ENCODE results near the gene TAS2R39. TPM values are rescaled to one million over a fixed set of nuclear protein-coding genes. Genes with fewer than 3 reads are reported as not detected.
"Not testable (repeated sequence)": the region's sequence is repeated elsewhere in the genome, so short reads cannot be mapped to it uniquely, and the experiment has no call there.

TAS2R39 gene
- total and polyA plus RNA-seq, 4 experiments from 2014 or later: not detected

DNA sequence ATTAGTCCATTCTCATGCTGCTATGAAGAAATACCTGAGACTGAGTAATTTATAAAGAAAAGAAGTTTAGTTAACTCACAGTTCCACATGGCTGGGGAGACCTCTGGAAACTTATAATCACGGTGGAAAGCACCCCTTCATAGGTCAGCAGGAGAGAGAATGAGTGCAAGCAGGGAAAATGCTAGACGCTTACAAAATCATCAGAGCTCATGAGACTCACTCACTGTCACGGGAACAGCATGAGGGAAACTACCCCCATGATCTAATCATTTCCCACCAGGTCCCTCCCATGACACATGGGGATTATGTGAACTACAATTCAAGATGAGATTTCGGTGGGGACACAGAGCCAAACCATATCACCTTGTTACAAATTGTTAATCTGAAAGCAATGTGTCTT is 15.8 kb downstream of the TAS2R39 start:
- Histone ChIP-seq H3K4me3 (ENCODE audit: low read length in 2 of 2) (no peak overlapping the region), H3K36me3 (ENCODE audit: insufficient read depth, low read length) (no peaks in the 10 kb centered on the region), H3K27me3 (ENCODE audit: insufficient read depth, low read length) (no peaks in the 10 kb centered on the region), H3K4me1 (ENCODE audit: insufficient read depth, low read length) (no peaks in the 10 kb centered on the region), H3K9me3 (ENCODE audit: control insufficient read depth in 1 of 2, low read length in 2 of 2) (no peaks in the 10 kb centered on the region), H3K27ac (ENCODE audit: low read depth, low read length) (no peak overlapping the region)
- Mint-ChIP-seq H3K9me3 (peaks cover 0 to 4% (median 0%) of the 10 kb centered on the region in 8 donors), H3K27ac (no peak overlapping the region), H3K36me3 (no peaks in the 10 kb centered on the region), H3K4me3 (no peak overlapping the region), H3K4me1 (no peaks in the 10 kb centered on the region), H3K27me3 (peaks cover 18 to 25% of the 10 kb centered on the region in 2 donors)
- intact Hi-C loops (cut with micrococcal nuclease): no loop called here
- no peak for DNase-seq
- ChIA-PET CTCF (ENCODE audit: partially characterized antibody) (no interaction called here), POLR2A (ENCODE audit: partially characterized antibody) (no interaction called here)

DNA sequence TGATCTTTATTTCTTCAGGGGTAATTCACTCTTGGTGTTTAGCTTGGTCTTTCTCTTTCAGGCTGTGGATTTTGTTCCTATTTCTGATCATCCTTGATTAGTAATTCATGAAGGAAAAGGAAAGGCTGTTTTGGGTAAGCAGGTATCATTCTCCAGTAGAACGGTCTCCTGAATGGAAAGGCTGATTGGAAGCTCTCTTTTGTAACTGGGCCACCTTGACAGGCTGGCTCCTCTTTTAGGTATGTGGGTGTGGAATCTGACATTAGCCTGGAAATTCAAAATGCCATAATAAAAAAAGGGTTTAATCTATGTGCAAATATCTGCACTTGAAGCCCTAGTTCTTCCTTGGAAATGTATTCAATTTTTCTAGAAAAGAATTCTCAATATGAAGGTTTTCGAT is 18.9 kb downstream of the TAS2R39 start:
- Histone ChIP-seq H3K4me3 (ENCODE audit: low read length in 2 of 2) (no peak overlapping the region), H3K4me1 (ENCODE audit: insufficient read depth, low read length) (peaks cover 14% of the 10 kb centered on the region), H3K27ac (ENCODE audit: low read depth, low read length) (no peak overlapping the region), H3K9me3 (ENCODE audit: control insufficient read depth in 1 of 2, low read length in 2 of 2) (no peaks in the 10 kb centered on the region), H3K27me3 (ENCODE audit: insufficient read depth, low read length) (no peaks in the 10 kb centered on the region), H3K36me3 (ENCODE audit: insufficient read depth, low read length) (no peaks in the 10 kb centered on the region)
- peaks cover 18 to 28% of the 10 kb centered on the region in 2 donors for H3K27me3 Mint-ChIP-seq
- DNase-seq: no peak
- no peaks in the 10 kb centered on the region for H3K36me3 Mint-ChIP-seq
- H3K27ac Mint-ChIP-seq: no peak overlapping the region
- H3K9me3 Mint-ChIP-seq: peaks cover 0 to 3% (median 0%) of the 10 kb centered on the region in 8 donors
- H3K4me1 Mint-ChIP-seq: peaks cover 8 to 20% (median 13%) of the 10 kb centered on the region in 4 donors
- POLR2A ChIA-PET (ENCODE audit: partially characterized antibody): no interaction called here
- intact Hi-C loops (cut with micrococcal nuclease): no loop called here
- CTCF ChIA-PET (ENCODE audit: partially characterized antibody): interaction anchor here (5.2 kb wide), 1 partner anchor 13 kb away, joined by 38 read pairs; no protein-coding TSS in a partner anchor
- H3K4me3 Mint-ChIP-seq: no peak overlapping the region

DNA sequence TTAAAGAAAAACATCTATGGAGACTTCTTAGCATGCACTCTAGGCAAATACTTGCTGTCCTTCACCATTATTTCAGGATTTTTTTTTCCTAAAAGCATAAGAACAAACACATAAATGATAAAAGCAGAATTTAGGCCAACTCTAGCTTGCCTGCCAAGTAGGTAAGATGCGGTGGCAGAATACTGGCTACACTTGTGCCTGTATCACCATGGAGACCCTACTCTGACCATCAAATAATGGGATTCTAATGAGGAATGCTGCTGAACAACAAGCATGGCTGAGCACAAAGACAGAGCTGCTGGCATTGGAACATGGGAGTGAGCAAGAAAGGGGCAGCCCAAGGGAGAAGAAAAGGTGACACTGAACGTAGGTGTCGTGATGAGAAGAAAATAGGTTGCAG is 20.2 kb downstream of the TAS2R39 start:
- CTCF ChIA-PET (ENCODE audit: partially characterized antibody): interaction anchor here (5.2 kb wide), 1 partner anchor 12 kb away, joined by 38 read pairs; no protein-coding TSS in a partner anchor
- Mint-ChIP-seq H3K36me3 (no peaks in the 10 kb centered on the region), H3K27ac (peak overlapping the region in 2 of 7 donors; percentile 4 to 62), H3K4me1 (peaks cover 8 to 20% (median 13%) of the 10 kb centered on the region in 4 donors), H3K4me3 (no peak overlapping the region), H3K9me3 (peaks cover 0 to 3% (median 0%) of the 10 kb centered on the region in 8 donors), H3K27me3 (peaks cover 11 to 22% of the 10 kb centered on the region in 2 donors)
- H3K4me3 ChIP-seq (ENCODE audit: low read length in 2 of 2): no peak overlapping the region
- DNase-seq: no peak
- intact Hi-C loops (cut with micrococcal nuclease): no loop called here
- peaks cover 14% of the 10 kb centered on the region for H3K4me1 ChIP-seq (ENCODE audit: insufficient read depth, low read length)
- H3K9me3 ChIP-seq (ENCODE audit: control insufficient read depth in 1 of 2, low read length in 2 of 2): no peaks in the 10 kb centered on the region
- no peak overlapping the region for H3K27ac ChIP-seq (ENCODE audit: low read depth, low read length)
- no peaks in the 10 kb centered on the region for H3K27me3 ChIP-seq (ENCODE audit: insufficient read depth, low read length)
- H3K36me3 ChIP-seq (ENCODE audit: insufficient read depth, low read length): no peaks in the 10 kb centered on the region
- POLR2A ChIA-PET (ENCODE audit: partially characterized antibody): no interaction called here

- ChIA-PET CTCF (ENCODE audit: partially characterized antibody) (interaction anchor here (1.0 to 5.2 kb wide), 2 partner anchors 10 to 13 kb away, joined by 3 to 38 read pairs; no protein-coding TSS in a partner anchor), POLR2A (ENCODE audit: partially characterized antibody) (no interaction called here)
- Histone ChIP-seq H3K27ac (ENCODE audit: low read depth, low read length) (no peak overlapping the region), H3K9me3 (ENCODE audit: control insufficient read depth in 1 of 2, low read length in 2 of 2) (no peaks in the 10 kb centered on the region), H3K4me1 (ENCODE audit: insufficient read depth, low read length) (peaks cover 14% of the 10 kb centered on the region), H3K27me3 (ENCODE audit: insufficient read depth, low read length) (no peaks in the 10 kb centered on the region), H3K36me3 (ENCODE audit: insufficient read depth, low read length) (no peaks in the 10 kb centered on the region), H3K4me3 (ENCODE audit: low read length in 2 of 2) (peak overlapping the region in 1 of 2 donors; percentile 16)
- DNase-seq: peak in 4 of 5 donors; percentile 16 to 28 (median 19)
- no peaks in the 10 kb centered on the region for H3K36me3 Mint-ChIP-seq
- no peaks in the 10 kb centered on the region for H3K9me3 Mint-ChIP-seq
- H3K4me3 Mint-ChIP-seq: peak overlapping the region in 7 of 8 donors; percentile 4 to 71 (median 39)
- intact Hi-C loops (cut with micrococcal nuclease): no loop called here
- H3K27me3 Mint-ChIP-seq: peaks cover 7 to 13% of the 10 kb centered on the region in 2 donors
- H3K4me1 Mint-ChIP-seq: peaks cover 8 to 20% (median 13%) of the 10 kb centered on the region in 4 donors
- H3K27ac Mint-ChIP-seq: peak overlapping the region in 3 of 7 donors; percentile 52 to 68 (median 65)
These were observed 22.5 kb downstream of the TAS2R39 start for GRCh38 chr7:143205560-143206293.

DNA sequence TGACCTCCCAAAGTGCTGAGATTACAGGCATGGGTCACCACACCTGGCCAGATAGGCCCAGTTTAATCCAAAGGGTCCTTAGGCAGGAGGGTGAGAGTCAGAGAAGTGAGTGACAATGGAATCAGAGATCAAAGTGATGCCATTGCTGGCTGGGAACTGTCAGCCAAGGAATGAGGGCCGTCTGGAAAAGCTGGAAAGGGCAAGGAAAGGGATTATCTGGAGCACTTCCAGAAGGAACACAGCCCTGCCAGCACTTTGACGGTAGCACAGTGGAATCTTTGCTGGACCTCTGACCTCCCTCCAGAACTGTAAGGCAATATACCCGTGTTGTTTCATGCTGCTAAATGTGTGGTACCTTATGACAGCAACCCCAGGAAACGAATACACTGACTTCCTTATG is 27.3 kb downstream of the TAS2R39 start:
- H3K27ac Mint-ChIP-seq: no peak overlapping the region
- H3K4me1 Mint-ChIP-seq: peaks cover 7 to 9% (median 9%) of the 10 kb centered on the region in 4 donors
- Histone ChIP-seq H3K4me1 (ENCODE audit: insufficient read depth, low read length) (peaks cover 8% of the 10 kb centered on the region), H3K27ac (ENCODE audit: low read depth, low read length) (no peak overlapping the region), H3K4me3 (ENCODE audit: low read length in 2 of 2) (no peak overlapping the region), H3K36me3 (ENCODE audit: insufficient read depth, low read length) (no peaks in the 10 kb centered on the region), H3K9me3 (ENCODE audit: control insufficient read depth in 1 of 2, low read length in 2 of 2) (no peaks in the 10 kb centered on the region), H3K27me3 (ENCODE audit: insufficient read depth, low read length) (no peaks in the 10 kb centered on the region)
- H3K27me3 Mint-ChIP-seq: no peaks in the 10 kb centered on the region
- DNase-seq: no peak
- CTCF ChIA-PET (ENCODE audit: partially characterized antibody): no interaction called here
- POLR2A ChIA-PET (ENCODE audit: partially characterized antibody): no interaction called here
- intact Hi-C loops (cut with micrococcal nuclease): no loop called here
- peaks cover 0 to 3% (median 0%) of the 10 kb centered on the region in 8 donors for H3K9me3 Mint-ChIP-seq
- no peak overlapping the region for H3K4me3 Mint-ChIP-seq
- no peaks in the 10 kb centered on the region for H3K36me3 Mint-ChIP-seq

- CTCF ChIA-PET (ENCODE audit: partially characterized antibody): interaction anchor here (2.8 to 11.0 kb wide), 3 partner anchors 9 to 333 kb away, joined by 10 to 291 read pairs (median 38); no protein-coding TSS in a partner anchor
- POLR2A ChIA-PET (ENCODE audit: partially characterized antibody); H3K27me3 Mint-ChIP-seq; intact Hi-C loops (cut with micrococcal nuclease); H3K9me3 Mint-ChIP-seq; H3K27ac ChIP-seq (ENCODE audit: low read depth, low read length); H3K9me3 ChIP-seq (ENCODE audit: control insufficient read depth in 1 of 2, low read length in 2 of 2); DNase-seq; H3K36me3 ChIP-seq (ENCODE audit: insufficient read depth, low read length); H3K4me3 Mint-ChIP-seq; H3K4me3 ChIP-seq (ENCODE audit: low read length in 2 of 2); H3K36me3 Mint-ChIP-seq; H3K27me3 ChIP-seq (ENCODE audit: insufficient read depth, low read length); H3K4me1 ChIP-seq (ENCODE audit: insufficient read depth, low read length); H3K4me1 Mint-ChIP-seq: not testable (repeated sequence)
- H3K27ac Mint-ChIP-seq: peak overlapping the region in 1 of 7 donors; percentile 34
These were observed 30.3 kb downstream of the TAS2R39 start for GRCh38 chr7:143213478-143213877.

DNA sequence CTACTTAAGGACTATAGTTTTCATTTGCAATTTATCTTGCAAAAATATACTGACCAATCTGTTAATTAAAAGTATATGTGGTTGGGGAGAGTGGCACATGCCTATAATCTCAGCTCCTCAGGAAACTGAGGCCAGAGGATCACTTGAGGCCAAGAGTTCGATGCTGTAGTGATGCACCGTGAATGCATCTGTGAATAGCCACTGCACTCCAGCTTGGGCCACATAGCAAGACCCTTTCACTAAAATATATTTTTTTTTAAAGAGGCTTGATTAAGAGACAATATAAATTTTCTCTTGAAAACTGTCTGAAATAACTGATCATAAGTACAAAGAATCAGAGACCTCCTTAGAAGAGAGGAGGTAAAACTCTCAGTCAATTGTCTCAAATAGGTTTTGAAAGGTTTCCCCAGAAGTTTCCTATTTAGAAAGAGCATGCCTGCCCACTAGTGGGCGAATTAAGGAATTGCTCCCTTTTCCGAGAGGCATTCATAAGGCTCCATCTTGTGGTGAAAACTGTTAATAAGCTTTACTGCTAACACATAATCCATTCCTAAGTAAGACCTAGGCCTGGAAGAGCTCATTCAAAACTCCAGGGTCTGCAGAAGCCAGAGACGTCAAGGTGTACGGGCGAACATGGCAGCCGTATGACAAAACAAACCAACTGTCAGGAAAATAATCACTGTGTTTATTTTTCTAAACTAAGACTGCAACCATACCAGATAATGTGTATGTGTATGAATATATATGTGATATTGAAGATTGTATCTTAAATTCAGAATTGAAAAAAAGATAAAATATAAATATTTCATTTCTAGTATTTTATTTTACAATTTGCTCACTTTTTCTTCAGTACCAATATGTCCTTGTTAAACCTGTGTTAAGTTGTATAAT is 31.8 kb downstream of the TAS2R39 start:
- peaks cover 0 to 3% (median 0%) of the 10 kb centered on the region in 8 donors for H3K9me3 Mint-ChIP-seq
- POLR2A ChIA-PET (ENCODE audit: partially characterized antibody): interaction anchor here (1.0 kb wide), 1 partner anchor 209 kb away, joined by 5 read pairs; no protein-coding TSS in a partner anchor

More for the DNA sequence above, 31.8 kb downstream of the TAS2R39 start:
- CTCF ChIA-PET (ENCODE audit: partially characterized antibody): interaction anchor here (0.7 to 11.0 kb wide), 45 partner anchors 9 to 1239 kb away, joined by 3 to 291 read pairs (median 4); partner anchors contain the start of genes EPHB6 and GSTK1
- Histone ChIP-seq H3K27ac (ENCODE audit: low read depth, low read length) (no peak overlapping the region), H3K27me3 (ENCODE audit: insufficient read depth, low read length) (no peaks in the 10 kb centered on the region), H3K9me3 (ENCODE audit: control insufficient read depth in 1 of 2, low read length in 2 of 2) (no peaks in the 10 kb centered on the region), H3K4me1 (ENCODE audit: insufficient read depth, low read length) (no peaks in the 10 kb centered on the region), H3K36me3 (ENCODE audit: insufficient read depth, low read length) (no peaks in the 10 kb centered on the region), H3K4me3 (ENCODE audit: low read length in 2 of 2) (no peak overlapping the region)
- H3K4me1 Mint-ChIP-seq: peaks cover 0 to 1% (median 0%) of the 10 kb centered on the region in 4 donors
- H3K27me3 Mint-ChIP-seq: peaks cover 3% of the 10 kb centered on the region in 2 donors
- no peak overlapping the region for H3K4me3 Mint-ChIP-seq
- DNase-seq: peak; percentile 67 to 79 (median 77)
- H3K27ac Mint-ChIP-seq: no peak overlapping the region
- intact Hi-C loops (cut with micrococcal nuclease): loop anchor here (1.0 to 2.0 kb wide), 7 partner anchors 207 to 1239 kb away; no protein-coding TSS in a partner anchor
- no peaks in the 10 kb centered on the region for H3K36me3 Mint-ChIP-seq

All from CD4-positive, alpha-beta memory T cell (primary cell).